H4 (cell line): ENCODE data around the gene SAMD15. TPM values are rescaled to one million over a fixed set of nuclear protein-coding genes. Genes with fewer than 3 reads are reported as not detected.

ENCODE experiments used
- total RNA-seq: library from RNA; depleted of rRNA; stranded (reverse); fragments of >200 nt; shearing (Covaris generic); gene quantifications from 2 replicates; pipeline ENCODE4 v1.2.3, GENCODE V29; 2014; rRNA removed

The SAMD15 gene
- total RNA-seq, 1 experiment from 2014 or later, result 3.6 TPM

Other genes with a start within 250 kb of the SAMD15 start
- not detected in 2 replicates for gene ZDHHC22, start 235.6 kb upstream of the SAMD15 start, total RNA-seq
- 0.77 and 1.3 TPM in 2 replicates for gene TMEM63C, start 195.6 kb upstream of the SAMD15 start, total RNA-seq
- gene NGB, start 106.2 kb upstream of the SAMD15 start, total RNA-seq, result not detected in 2 replicates
- gene POMT2, start 56.5 kb upstream of the SAMD15 start, total RNA-seq, result 8.6 and 13.7 TPM in 2 replicates
- 72.0 and 76.1 TPM in 2 replicates for gene GSTZ1, start 56.3 kb upstream of the SAMD15 start, total RNA-seq
- 7.0 and 8.5 TPM in 2 replicates for gene TMED8, start 285 bp upstream of the SAMD15 start, total RNA-seq
- gene NOXRED1, start 46.1 kb downstream of the SAMD15 start, total RNA-seq, result not detected in 2 replicates
- gene VIPAS39, start 80.2 kb downstream of the SAMD15 start, total RNA-seq, result 21.6 and 28.1 TPM in 2 replicates
- 224 and 235 TPM in 2 replicates for gene AHSA1, start 80.7 kb downstream of the SAMD15 start, total RNA-seq
- gene ISM2, start 121.4 kb downstream of the SAMD15 start, total RNA-seq, result not detected in 2 replicates
- gene SPTLC2, start 239.3 kb downstream of the SAMD15 start, total RNA-seq, result 10.4 and 14.7 TPM in 2 replicates